Stimulated activated naive CD4-positive, alpha-beta T cell treated with Interleukin-2 at 50 U/mL for 16 hours (primary cell): ENCODE results near the gene GTF2H4.

ENCODE experiments used
- DNase-seq: peaks from one replicate; lab custom pipeline; 2025; lab: John Stamatoyannopoulos, UW

GTF2H4 gene

GRCh38 chr6:30955367-30956042, 47.5 kb downstream of the GTF2H4 start:
- DNase-seq: peak; percentile 68

DNA sequence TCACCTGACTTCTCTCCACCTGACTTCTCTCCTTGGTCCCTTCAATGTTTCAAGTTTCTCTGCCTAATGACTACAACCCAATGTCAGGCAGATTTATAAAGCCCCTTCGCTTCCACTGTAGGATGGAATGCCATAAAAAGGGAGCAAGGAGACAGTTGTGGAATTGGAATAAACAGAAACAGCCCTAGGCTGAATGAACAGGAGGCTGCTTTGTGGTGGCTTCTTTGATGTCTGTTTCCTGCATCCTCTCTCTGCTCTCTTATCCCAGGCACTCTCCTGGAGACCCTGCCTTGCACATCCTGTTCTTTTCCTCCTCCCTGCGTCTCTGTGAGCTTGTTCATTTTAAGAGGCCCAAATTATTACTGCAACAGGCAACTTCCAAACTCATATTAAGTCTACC, 49.7 kb downstream of the GTF2H4 start:
- no peak for DNase-seq

DNA sequence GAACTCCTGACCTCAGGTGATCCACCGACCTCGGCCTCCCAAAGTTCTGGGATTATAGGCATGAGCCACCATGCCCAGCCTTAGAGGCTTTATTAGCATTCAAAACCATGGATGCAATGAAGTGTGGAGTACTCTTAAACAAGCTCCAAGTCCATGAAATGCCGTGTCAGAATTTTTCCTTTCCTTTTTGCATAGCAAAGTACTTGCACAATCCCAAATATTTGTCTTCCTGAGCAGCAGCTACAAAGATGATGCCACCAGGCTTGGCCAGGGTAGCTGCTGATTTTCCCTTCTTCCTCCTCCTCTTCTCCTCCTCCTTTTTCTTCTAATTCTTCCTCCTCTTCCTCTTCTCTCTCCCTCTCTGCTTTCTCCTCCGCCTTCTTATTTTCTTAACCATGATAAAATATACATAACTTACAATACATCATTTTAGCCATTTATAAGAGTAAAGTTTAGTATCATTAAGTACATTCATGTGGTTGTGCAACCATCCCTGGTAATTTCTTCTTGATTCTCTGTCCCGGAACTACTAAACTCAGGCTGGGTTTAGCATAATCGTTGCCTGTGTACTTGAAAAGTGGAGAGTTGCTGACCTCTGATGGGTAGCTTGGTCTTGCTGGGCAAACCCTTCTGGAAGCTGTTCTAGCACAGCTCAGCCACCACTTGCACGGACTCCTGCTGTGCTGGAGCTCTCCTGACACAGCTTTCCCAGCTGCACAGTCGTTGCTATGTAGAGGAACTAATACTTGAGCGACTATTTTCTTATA, 53.1 kb downstream of the GTF2H4 start:
- no peak for DNase-seq

DNA sequence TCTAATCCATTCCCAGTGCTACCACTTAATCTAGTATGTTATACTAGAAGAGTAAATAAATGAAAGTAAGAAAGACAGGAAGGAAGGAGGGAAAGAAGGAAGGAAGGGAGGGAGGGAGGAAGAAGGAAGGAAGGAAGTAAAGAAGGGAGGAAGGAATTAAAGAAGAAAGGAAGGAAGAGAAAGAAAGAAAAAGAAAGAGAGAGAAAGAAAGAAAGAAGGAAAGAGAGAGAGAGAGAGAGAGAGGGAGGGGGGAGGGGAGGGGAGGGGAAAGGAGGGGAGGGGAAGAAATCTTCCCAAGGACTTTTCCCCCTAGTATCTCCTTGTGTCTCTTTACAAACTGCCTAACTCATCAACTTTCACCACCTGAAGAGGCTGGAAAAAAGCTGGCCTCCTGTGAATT, 54.7 kb downstream of the GTF2H4 start:
- DNase-seq: no peak

DNA sequence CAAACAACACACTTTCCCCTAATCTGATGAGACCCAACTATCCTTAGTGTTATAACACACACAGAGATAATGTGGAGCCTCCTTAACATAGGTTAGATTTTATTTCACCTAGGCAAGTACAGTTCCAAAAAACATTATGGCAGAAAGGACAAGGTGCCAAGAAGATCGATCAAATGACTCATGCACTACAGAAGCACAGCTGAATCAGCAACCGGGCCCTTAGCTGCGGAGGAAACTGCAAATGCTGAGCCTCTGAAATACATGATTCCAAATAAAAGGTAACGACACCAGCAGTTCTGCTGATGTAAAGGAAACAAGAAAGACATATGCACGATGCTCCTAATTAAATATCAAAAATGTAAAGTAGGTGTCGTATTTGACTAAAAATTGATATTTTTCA, 55.6 kb downstream of the GTF2H4 start:
- DNase-seq: no peak
